Superior temporal gyrus (tissue), 1 donor: ENCODE measurements around the gene AGBL1.

Experiments used
- DNase-seq: peaks from one replicate; pipeline ENCODE4 v3.0.0-alpha.2; 2016; ENCODE audit errors: extremely low spot score

AGBL1 gene

DNA sequence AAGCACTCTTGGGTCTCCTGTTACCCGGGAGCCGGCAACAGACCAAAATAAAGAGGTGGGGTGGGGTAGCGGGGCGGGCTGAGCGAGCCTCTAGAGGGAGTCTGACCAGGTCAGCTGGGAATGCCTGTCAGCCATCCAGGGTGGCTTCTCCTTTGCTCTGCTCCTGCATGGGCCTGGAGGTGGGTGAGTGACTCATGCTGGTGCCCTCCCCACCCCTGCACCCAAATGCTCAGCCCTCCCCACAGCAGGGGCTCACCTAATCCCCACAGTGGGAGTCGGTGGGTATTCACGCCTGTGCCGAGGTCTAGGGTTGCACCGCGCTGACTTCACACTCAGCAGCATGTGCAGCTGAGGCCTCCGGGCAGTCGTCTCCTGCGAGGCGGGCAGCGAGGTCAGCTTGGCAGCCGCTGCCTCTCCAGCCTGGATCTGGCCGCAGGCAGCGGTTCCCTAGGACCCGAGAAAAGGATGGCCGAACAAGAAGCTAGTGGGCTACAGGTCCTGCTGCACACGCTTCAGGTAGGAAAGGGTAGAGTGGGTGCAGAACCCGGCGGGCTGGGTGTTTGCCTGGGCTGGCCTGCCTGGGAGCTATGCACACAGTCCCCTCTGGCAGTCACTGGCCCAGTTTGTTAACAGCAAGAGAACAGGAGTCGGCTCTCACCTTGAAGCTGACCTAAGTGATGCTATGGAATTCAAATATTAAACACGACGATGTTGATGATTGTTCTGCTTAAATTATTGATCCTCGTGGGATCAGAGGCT lies at the start of gene AGBL1:
Gene AGBL1 (plus strand): TSS at position 364 of the 759 bp plus-strand sequence.
- DNase-seq, result no peak

DNA sequence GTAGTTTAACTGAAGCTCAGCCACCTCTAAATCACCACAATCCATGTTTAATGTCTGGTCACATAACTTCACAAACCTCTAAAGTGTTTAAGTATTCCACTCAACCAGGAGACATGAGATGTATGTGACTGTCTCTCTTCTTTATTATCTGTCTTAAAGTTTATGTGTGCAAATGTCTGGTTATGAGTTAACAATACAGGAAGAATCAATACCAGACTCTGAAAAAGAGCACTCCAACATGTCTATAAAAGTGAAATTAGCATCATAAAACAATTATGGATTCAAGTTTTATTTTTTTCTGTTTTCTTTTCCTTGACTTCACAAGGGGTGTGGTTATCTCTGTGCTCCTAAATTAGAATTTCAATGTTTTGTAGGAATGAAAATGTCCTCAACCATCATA lies 44.8 kb upstream of the AGBL1 start:
- DNase-seq, result no peak

DNA sequence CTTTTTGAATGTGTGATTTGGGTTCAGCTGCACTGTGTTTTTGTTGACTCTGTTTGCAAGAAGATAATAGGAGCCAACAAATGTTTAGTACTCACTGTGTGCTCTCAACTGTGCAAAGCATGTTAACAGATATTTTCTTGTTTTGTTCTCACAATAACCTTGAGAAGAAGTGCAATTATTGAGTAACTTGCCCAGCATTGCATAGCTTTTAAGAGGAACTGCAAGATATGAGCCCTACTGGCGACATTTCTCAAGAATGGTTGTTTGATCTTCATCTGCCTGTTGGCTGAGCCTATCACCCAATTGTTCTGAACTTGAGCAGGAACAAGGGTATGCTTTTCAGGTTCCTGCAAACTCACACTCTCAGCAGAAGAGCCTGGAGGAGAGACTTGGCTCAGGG lies 43.4 kb upstream of the AGBL1 start:
- no peak for DNase-seq

DNA sequence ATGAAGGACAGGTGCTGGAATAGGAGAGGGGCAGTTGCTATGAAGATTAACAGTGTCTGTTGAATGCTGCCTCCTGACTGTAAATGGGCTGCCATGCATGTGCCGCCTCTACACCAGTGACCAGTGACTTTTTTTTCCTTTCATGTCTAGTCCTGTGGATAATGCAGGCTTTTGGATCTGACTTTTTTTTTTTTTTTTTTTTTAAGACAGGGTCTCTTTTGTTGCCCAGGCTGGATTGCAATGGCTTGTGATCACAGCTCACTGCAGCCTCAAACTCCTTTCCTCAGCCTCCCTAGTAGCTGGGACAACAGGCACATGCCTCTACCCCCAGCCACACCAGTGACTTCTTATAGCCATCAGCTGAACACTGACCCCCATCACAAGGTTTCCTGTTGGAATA lies 41.2 kb upstream of the AGBL1 start:
- no peak for DNase-seq

DNA sequence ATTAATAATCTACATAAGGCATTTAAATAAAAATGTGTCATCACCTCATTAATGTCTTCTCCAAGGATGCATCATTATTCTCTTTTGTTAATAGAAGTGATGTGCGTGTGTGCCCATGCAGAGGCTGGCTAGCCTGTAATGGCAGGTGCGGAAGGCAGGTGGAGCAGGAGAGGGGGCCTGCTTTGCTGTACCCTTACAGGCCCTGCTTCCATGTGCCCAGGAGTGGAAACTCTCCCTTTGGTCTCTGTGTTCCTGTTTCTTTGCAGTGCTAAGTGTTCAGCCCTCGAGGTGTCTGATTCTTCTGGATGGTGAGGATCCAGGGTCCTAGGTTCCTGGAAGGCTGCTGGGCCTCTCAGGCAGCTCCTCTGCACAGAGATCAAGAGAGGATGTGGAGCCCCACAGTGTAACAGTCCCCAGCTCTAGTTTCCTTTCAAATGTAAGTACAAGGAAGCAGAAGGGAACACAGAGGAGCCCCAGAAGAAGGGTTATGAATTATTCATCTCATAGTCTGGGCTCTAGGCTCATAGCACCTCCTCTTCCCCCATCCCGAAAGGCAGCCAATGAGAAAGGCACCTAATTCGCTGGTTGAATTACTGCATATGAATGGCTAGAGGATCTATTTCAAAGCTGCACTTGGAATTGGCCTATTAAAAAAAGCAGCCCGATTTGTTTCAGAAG lies 39.2 kb upstream of the AGBL1 start:
- DNase-seq, result peak; percentile 44

DNA sequence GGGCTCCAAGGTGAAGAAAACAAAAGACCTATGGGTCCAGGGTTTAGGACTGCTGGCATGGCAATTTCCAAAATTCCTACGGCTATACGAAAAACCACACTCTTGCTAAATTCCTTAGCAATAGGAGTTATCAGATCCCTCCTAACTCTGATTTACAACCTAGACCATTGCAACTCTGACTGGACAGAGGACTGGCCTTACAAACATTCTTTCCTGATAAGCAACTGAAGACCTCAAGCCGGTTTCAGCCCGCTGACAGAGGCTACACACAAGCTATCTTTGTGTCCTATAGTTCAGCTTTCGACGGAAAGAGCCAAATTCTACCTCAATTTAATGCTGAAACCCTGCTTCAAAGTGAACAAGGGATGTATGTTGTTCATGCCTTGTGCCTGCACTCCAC lies 38.3 kb upstream of the AGBL1 start:
- no peak for DNase-seq

DNA sequence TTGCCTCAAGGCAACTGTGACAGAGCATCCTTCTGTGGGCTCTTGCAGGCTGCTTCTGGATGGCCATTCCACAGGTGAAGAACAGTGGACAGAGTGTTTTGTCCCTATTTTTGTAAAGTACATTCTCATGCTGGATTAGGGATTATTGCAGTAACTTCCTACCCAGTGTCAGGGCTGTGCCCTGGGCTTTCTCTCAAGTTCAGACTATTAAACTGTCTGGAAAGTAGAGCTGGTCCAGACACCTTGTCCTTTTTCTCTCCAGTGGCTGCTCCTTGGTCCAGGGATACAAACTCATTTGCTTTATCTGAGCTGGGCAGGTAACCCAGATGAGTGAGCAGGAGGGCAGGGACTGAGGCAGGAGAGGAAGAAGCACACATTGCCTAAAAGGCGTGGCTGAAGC lies 37.4 kb upstream of the AGBL1 start:
- DNase-seq, result no peak

DNA sequence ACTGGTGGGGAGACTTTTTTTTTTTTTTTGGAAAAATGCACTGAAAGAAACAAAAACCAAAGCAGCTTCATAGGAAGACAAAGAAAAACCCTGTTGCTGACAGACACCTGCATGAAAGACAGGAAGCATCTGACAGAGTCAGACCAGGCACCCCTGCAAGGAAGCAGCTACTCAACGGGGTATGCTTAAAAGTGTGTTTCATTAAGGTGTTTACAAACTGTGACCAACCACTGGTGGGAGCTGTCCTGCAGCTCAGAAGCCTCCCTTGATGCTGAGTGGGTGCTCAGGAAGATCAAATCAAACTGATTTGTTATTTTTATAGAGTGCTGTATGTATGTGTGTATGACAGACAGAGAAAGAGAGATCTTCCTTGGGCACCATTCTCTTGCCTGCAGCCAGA lies 34.7 kb upstream of the AGBL1 start:
- DNase-seq, result no peak

DNA sequence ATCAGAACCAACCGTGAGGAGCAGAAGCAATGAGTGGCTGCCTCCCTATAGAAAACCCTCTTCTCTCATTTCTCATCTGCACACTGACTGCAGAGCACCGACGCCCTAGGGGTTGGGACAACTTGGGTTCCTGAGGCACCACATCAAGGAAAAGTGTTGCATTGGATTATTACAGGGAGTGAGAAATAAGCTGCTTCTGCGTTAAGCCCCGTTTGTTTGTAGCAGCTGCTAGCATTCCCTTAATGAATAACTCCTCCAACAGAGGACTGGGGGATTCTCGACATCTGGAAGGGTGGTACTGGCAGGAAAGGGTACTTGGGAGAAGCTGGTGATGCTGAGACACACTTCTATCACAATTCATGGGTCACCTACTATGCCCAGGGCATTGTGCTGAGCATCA lies 25.3 kb upstream of the AGBL1 start:
- no peak for DNase-seq

DNA sequence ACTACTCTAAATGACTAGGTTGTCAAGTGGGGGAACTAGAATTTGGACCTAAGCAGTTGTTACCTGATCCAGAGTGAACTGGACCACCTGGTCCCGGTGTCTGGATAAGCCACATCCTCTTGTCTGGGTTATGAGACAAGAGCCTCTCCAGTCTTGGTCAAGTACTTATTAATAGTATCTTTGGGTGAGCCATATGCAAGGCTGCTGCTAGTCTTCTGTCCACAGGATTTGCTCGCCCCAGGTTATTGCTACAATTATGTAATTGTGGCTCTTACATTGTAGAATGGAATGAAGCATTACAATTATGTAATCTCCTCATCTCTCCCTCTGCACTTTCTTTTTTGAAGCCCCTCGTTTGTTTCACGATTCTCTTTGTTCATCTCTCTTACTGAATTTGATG lies 24.0 kb upstream of the AGBL1 start:
- DNase-seq, result no peak

DNA sequence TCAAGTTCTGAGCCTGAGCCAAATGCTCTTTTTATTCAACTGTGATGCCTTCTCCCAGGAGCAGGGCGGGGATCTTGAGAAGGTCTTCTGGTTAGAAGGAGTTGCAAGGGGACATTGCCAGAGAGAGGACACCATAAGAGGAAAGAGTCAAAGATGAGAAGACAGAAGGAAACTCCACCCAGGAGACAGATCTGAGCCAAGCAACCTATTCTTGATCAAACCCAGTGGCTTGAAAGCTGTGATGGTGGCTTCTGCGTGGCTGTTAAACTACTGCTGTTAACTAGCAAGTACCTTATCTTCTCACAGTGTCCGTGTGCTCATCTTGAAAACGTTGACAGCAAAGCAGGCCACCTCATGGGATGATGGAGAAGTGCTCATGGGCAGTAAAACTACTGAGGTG lies 19.8 kb upstream of the AGBL1 start:
- DNase-seq, result no peak

DNA sequence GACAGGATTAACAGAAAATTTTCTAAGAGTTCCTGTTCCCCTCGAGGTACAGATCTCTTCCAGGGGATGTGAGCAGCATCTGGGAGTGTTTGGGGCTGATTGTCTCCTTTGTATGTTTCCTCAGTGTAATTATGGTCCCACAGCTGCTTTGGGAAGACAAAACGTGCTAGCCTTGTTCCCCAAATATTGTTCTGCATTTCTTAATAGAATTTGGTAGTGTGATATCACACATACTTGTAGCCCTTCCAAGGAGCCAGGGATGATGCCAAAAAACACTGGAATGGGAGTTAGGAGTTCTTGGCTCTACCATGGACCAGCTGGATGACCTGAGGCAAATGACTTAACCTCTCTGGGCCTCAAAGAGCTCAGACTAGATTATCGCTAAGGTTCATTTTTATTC lies 19.0 kb upstream of the AGBL1 start:
- no peak for DNase-seq

DNA sequence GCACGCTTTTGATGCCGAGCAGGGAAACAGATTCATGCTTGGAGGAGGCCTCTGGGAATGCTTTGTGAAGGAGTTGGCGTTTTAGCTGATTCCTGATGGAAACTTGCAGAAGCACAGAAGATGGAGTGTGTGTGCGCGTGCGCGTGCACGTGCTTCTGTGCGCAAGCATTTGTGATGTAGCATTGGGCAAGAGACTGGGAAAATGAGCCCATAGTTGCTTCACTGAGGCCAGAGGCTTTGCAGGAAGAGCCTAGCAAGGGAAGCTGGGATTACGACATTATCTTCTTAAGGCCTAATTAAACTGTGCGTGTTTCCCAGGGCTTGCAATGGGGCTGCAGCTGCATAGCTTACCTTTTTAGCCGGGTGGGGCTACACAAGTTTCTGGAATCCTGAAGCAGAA lies 18.1 kb upstream of the AGBL1 start:
- DNase-seq, result no peak

DNA sequence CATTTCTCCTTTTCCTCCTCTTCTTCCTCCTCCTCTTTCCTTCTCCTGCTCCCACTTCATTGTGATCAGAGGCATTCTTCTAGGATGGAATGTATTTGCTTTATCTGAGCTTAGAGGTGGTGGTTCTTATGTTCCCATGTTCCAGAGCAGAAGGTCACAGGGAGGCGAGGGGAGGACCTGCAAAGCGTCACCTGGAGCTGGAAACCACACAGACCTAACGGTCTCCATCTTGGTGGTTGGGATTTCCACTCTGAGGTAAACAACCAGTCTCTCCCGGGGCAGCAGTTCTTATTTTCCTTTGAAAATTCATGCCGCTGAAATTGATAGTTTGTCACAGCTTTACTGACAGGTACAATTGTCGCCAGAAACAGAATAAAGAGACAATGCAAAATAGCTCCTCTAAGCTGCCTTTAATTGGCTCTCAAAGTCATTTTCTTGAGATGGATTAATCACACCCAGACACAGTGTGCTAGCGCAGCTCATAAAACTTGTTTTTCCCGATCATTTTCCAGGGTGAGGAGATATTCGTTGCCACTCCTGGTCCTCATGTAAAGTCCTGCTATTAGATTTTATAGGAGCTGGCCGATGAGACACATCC lies 16.9 kb upstream of the AGBL1 start:
- DNase-seq, result no peak

DNA sequence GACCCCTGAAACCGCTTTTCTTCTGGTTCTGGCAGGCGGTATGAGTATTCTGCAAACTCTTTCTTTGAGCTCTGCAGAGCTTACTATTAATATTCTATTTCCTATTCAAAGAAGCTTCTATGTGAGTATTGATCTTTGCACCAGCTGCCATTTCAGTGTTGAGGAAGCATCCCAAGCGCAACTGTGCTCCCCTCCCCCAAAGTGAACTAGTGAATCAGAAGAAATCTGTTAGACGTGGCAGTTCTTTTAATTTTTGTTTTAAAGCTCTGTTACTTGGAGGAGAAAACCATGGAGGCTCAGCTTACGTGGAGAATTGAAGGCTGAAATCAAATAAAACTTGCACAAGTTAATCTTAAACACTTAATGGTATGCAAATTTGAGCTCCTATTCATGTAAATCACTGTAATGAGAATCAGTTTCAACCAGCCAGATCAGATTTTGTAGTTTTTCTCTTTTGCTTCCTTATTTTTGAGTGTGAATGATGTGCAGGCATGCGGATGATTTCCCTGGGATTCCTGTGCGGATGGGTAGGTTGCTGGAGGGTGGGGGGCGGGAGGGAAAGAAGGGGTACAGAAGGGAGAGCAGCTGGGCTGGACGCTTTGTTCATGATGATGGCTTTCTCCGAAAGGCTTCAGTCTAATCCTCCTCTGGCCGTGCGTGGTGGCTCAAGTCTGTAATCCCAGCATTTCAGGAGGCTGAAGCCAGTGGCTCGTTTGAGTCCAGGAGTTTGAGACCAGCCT lies 16.1 kb upstream of the AGBL1 start:
- DNase-seq, result no peak

DNA sequence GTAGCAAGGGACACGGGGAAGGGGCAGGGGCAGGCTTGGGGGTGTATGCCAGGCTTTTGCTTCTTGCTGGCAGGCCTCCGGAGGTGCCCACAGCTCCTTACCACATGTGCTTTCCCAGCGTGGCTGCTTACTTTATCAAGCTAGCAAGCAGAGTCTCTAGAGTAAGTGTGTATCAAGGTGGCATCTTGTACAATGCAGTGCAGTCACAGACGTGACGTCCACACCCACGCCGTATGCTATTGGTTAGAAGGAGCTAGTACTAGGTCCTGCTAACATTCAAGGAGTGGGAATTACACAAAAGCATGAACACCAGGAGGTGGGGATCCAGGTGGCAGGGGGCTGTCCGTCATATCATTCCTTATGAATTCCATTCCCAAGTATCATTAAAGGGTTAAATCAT lies 15.3 kb upstream of the AGBL1 start:
- DNase-seq, result no peak

DNA sequence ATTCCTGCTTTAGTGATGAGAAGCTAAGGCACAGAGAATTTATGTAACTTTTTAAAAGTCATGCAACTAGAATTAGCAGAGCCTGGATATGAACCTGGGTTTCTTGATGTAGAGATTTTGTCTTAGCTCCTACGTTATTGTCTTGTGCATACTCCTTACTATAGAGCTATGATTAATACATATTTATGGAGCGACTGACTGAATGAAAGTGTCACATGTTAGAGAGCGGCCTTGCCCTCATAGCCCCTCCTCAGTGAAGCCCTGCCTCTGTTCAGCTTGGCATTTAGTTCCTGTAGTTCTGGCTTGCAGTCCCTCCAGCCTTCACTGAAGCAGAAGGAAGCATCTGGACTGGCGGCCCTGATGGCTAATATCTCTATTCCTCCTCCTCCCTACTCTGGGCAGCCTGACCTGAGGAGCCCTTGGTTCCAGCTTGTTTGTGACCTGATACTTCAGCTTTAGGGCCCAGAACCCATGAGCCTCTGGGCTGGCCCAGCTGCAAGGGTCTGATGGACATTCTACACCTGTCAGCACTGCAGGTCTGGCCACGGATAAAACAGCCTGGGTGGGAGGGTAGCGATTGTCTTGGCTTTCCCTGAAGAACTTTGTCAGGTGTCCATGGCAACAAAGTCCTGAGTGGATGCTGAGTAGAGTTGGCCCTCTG lies 13.4 kb upstream of the AGBL1 start:
- no peak for DNase-seq

DNA sequence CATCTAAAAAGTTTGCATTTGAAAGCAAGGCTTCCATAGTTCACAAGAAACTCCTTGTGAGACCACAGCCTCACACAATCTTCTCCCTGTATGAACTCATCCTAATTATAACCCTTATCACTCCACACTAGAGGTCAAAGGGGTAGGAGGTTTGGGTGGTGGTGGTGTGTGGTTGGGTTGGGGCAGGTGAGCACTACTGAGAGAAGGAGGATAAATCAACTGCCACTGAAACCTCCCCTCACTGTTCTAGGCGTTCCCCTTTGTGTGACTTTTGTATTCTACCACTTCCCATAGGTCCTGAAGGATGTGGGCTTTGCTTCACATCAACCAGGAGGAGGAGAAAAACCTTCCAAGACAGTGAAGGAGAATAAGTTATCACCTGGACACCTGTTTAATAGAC lies 6.4 kb upstream of the AGBL1 start:
- DNase-seq, result no peak

DNA sequence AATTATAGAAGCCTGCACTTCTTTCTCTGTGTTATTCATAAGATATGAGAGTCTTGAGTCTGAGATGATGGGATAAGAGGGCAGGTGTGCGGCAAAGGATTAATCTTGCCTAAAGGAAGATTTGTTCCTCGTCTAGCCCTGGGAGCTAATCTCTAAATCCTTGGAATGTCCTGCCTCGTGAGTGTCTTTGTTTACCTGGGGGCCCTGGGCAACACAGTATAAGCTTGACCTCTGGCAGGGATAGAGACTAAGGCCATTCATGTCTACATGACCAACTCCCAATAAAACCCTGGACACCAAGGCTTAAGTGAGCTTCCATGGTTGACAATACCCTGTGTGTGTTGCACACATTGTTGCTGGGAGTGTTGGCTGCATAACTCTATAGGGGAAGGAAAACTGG lies 3.2 kb upstream of the AGBL1 start:
- no peak for DNase-seq

DNA sequence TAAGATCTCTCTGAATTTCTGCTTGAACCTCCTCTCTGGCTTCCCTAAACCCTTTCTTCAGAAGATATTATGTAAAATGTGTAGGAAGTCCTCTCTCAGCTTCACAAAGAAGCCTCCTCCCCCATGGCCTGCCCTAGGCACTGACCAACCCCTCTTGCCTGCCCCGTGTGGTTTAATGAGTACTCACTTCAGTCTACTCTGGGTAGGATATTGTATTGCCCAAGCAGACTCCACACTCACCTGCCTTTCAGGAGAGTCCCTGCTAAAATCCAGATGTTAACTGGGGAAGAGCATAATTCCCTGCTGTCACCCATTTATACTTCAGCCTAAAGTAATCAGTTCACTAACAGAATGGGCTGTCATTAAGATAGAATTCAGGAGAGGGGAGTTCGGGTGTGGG lies 2.6 kb upstream of the AGBL1 start:
- no peak for DNase-seq

DNA sequence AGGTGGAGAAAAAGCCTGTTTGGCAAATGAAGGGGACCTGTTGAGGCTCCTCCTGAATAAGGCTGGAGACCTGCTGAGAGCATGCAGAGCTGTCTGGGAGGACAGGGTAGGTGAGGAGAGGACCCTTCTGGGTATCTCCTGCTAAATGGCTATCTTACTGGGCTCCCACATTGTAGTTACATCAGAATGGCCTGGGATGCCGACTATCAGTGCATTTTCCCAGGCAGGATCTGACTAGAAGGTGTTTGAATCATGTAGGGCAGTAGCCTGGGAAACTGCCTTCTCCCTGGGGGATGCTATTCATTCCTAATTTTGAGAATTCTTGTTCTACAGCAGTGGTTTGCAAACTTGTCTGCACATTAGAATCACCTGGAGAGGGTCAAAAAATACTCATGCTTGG lies 631 bp downstream of the AGBL1 start:
- no peak for DNase-seq
